ENCODE results near the gene DOCK4.
A peak's percentile ranks its signal among the peaks of the same experiment; 100 is the strongest.

The DOCK4 gene

GRCh38 chr7:112143136-112143535 lies 63.1 kb downstream of the DOCK4 start:
- no peak overlapping the region for H3K27ac ChIP-seq (ENCODE audit: low read depth, low read length)

GRCh38 chr7:112140600-112140999 lies 65.6 kb downstream of the DOCK4 start:
- no peaks in the 10 kb centered on the region for H3K27me3 ChIP-seq (ENCODE audit: control insufficient read depth, insufficient read depth, low read length)

More at GRCh38 chr7:112143136-112143535, 63.1 kb downstream of the DOCK4 start:
- Histone ChIP-seq H3K27me3 (ENCODE audit: control insufficient read depth, insufficient read depth, low read length) (no peaks in the 10 kb centered on the region), H3K36me3 (ENCODE audit: control insufficient read depth, insufficient read depth, low read length) (no peaks in the 10 kb centered on the region), H3K4me3 (ENCODE audit: low read depth, low read length) (no peak overlapping the region), H3K9me3 (ENCODE audit: control insufficient read depth, insufficient read depth, low read length) (no peaks in the 10 kb centered on the region), H3K4me1 (ENCODE audit: control insufficient read depth, insufficient read depth, low read length) (peaks cover 18% of the 10 kb centered on the region), H3K9ac (ENCODE audit: low read depth, low read length) (no peak overlapping the region)

GRCh38 chr7:112138938-112139337 lies 67.3 kb downstream of the DOCK4 start:
- H3K4me1 ChIP-seq (ENCODE audit: control insufficient read depth, insufficient read depth, low read length): peaks cover 40% of the 10 kb centered on the region

More at GRCh38 chr7:112140600-112140999, 65.6 kb downstream of the DOCK4 start:
- Histone ChIP-seq H3K4me1 (ENCODE audit: control insufficient read depth, insufficient read depth, low read length) (peaks cover 38% of the 10 kb centered on the region), H3K9ac (ENCODE audit: low read depth, low read length) (no peak overlapping the region), H3K36me3 (ENCODE audit: control insufficient read depth, insufficient read depth, low read length) (no peaks in the 10 kb centered on the region), H3K27ac (ENCODE audit: low read depth, low read length) (no peak overlapping the region), H3K9me3 (ENCODE audit: control insufficient read depth, insufficient read depth, low read length) (no peaks in the 10 kb centered on the region), H3K4me3 (ENCODE audit: low read depth, low read length) (no peak overlapping the region)

GRCh38 chr7:112138325-112138852 lies 67.8 kb downstream of the DOCK4 start:
- Histone ChIP-seq H3K9ac (ENCODE audit: low read depth, low read length) (no peak overlapping the region), H3K36me3 (ENCODE audit: control insufficient read depth, insufficient read depth, low read length) (no peaks in the 10 kb centered on the region), H3K27me3 (ENCODE audit: control insufficient read depth, insufficient read depth, low read length) (no peaks in the 10 kb centered on the region)

More at GRCh38 chr7:112138938-112139337, 67.3 kb downstream of the DOCK4 start:
- H3K27ac ChIP-seq (ENCODE audit: low read depth, low read length): no peak overlapping the region
- H3K27me3 ChIP-seq (ENCODE audit: control insufficient read depth, insufficient read depth, low read length): no peaks in the 10 kb centered on the region
- no peak overlapping the region for H3K9ac ChIP-seq (ENCODE audit: low read depth, low read length)
- H3K36me3 ChIP-seq (ENCODE audit: control insufficient read depth, insufficient read depth, low read length): no peaks in the 10 kb centered on the region
- H3K4me3 ChIP-seq (ENCODE audit: low read depth, low read length): no peak overlapping the region
- H3K9me3 ChIP-seq (ENCODE audit: control insufficient read depth, insufficient read depth, low read length): no peaks in the 10 kb centered on the region

GRCh38 chr7:112137141-112138101 lies 68.8 kb downstream of the DOCK4 start:
- Histone ChIP-seq H3K27ac (ENCODE audit: low read depth, low read length) (no peak overlapping the region), H3K9me3 (ENCODE audit: control insufficient read depth, insufficient read depth, low read length) (no peaks in the 10 kb centered on the region), H3K9ac (ENCODE audit: low read depth, low read length) (no peak overlapping the region), H3K27me3 (ENCODE audit: control insufficient read depth, insufficient read depth, low read length) (no peaks in the 10 kb centered on the region), H3K4me1 (ENCODE audit: control insufficient read depth, insufficient read depth, low read length) (peaks cover 45% of the 10 kb centered on the region), H3K36me3 (ENCODE audit: control insufficient read depth, insufficient read depth, low read length) (no peaks in the 10 kb centered on the region), H3K4me3 (ENCODE audit: low read depth, low read length) (no peak overlapping the region; the same call in 1 of the 2 replicates)

More at GRCh38 chr7:112138325-112138852, 67.8 kb downstream of the DOCK4 start:
- Histone ChIP-seq H3K9me3 (ENCODE audit: control insufficient read depth, insufficient read depth, low read length) (no peaks in the 10 kb centered on the region), H3K27ac (ENCODE audit: low read depth, low read length) (no peak overlapping the region), H3K4me3 (ENCODE audit: low read depth, low read length) (no peak overlapping the region), H3K4me1 (ENCODE audit: control insufficient read depth, insufficient read depth, low read length) (peaks cover 39% of the 10 kb centered on the region)

GRCh38 chr7:112136271-112137008 lies 69.8 kb downstream of the DOCK4 start:
- no peak overlapping the region; the same call in 1 of the 2 replicates for H3K4me3 ChIP-seq (ENCODE audit: low read depth, low read length)
- H3K4me1 ChIP-seq (ENCODE audit: control insufficient read depth, insufficient read depth, low read length): peaks cover 50% of the 10 kb centered on the region
- H3K27ac ChIP-seq (ENCODE audit: low read depth, low read length): peak overlapping the region; percentile 17
- no peaks in the 10 kb centered on the region for H3K9me3 ChIP-seq (ENCODE audit: control insufficient read depth, insufficient read depth, low read length)
- no peak overlapping the region for H3K9ac ChIP-seq (ENCODE audit: low read depth, low read length)
- no peaks in the 10 kb centered on the region for H3K27me3 ChIP-seq (ENCODE audit: control insufficient read depth, insufficient read depth, low read length)
- no peaks in the 10 kb centered on the region for H3K36me3 ChIP-seq (ENCODE audit: control insufficient read depth, insufficient read depth, low read length)

GRCh38 chr7:112135815-112136214 lies 70.4 kb downstream of the DOCK4 start:
- H3K9me3 ChIP-seq (ENCODE audit: control insufficient read depth, insufficient read depth, low read length): no peaks in the 10 kb centered on the region
- peaks cover 52% of the 10 kb centered on the region for H3K4me1 ChIP-seq (ENCODE audit: control insufficient read depth, insufficient read depth, low read length)
- no peaks in the 10 kb centered on the region for H3K36me3 ChIP-seq (ENCODE audit: control insufficient read depth, insufficient read depth, low read length)
- H3K27ac ChIP-seq (ENCODE audit: low read depth, low read length): no peak overlapping the region
- H3K9ac ChIP-seq (ENCODE audit: low read depth, low read length): no peak overlapping the region
- no peaks in the 10 kb centered on the region for H3K27me3 ChIP-seq (ENCODE audit: control insufficient read depth, insufficient read depth, low read length)
- no peak overlapping the region for H3K4me3 ChIP-seq (ENCODE audit: low read depth, low read length)

- H3K27me3 ChIP-seq (ENCODE audit: control insufficient read depth, insufficient read depth, low read length): no peaks in the 10 kb centered on the region
- H3K4me3 ChIP-seq (ENCODE audit: low read depth, low read length): no peak overlapping the region
- no peak overlapping the region for H3K27ac ChIP-seq (ENCODE audit: low read depth, low read length)
- H3K36me3 ChIP-seq (ENCODE audit: control insufficient read depth, insufficient read depth, low read length): no peaks in the 10 kb centered on the region
- H3K4me1 ChIP-seq (ENCODE audit: control insufficient read depth, insufficient read depth, low read length): peaks cover 61% of the 10 kb centered on the region
- H3K9ac ChIP-seq (ENCODE audit: low read depth, low read length): no peak overlapping the region
- no peaks in the 10 kb centered on the region for H3K9me3 ChIP-seq (ENCODE audit: control insufficient read depth, insufficient read depth, low read length)
These were observed 72.2 kb downstream of the DOCK4 start for GRCh38 chr7:112134039-112134438.

GRCh38 chr7:112133328-112133727 lies 72.9 kb downstream of the DOCK4 start:
- Histone ChIP-seq H3K9ac (ENCODE audit: low read depth, low read length) (no peak overlapping the region), H3K36me3 (ENCODE audit: control insufficient read depth, insufficient read depth, low read length) (no peaks in the 10 kb centered on the region), H3K27ac (ENCODE audit: low read depth, low read length) (no peak overlapping the region), H3K4me1 (ENCODE audit: control insufficient read depth, insufficient read depth, low read length) (peaks cover 56% of the 10 kb centered on the region), H3K4me3 (ENCODE audit: low read depth, low read length) (no peak overlapping the region), H3K9me3 (ENCODE audit: control insufficient read depth, insufficient read depth, low read length) (no peaks in the 10 kb centered on the region), H3K27me3 (ENCODE audit: control insufficient read depth, insufficient read depth, low read length) (no peaks in the 10 kb centered on the region)

GRCh38 chr7:112132051-112132694 lies 74.0 kb downstream of the DOCK4 start:
- Histone ChIP-seq H3K9ac (ENCODE audit: low read depth, low read length) (no peak overlapping the region), H3K27me3 (ENCODE audit: control insufficient read depth, insufficient read depth, low read length) (no peaks in the 10 kb centered on the region), H3K4me3 (ENCODE audit: low read depth, low read length) (no peak overlapping the region), H3K4me1 (ENCODE audit: control insufficient read depth, insufficient read depth, low read length) (peaks cover 45% of the 10 kb centered on the region), H3K27ac (ENCODE audit: low read depth, low read length) (no peak overlapping the region), H3K9me3 (ENCODE audit: control insufficient read depth, insufficient read depth, low read length) (no peaks in the 10 kb centered on the region), H3K36me3 (ENCODE audit: control insufficient read depth, insufficient read depth, low read length) (no peaks in the 10 kb centered on the region)
